Measurements from ENCODE around the gene WNT8A.

DNA sequence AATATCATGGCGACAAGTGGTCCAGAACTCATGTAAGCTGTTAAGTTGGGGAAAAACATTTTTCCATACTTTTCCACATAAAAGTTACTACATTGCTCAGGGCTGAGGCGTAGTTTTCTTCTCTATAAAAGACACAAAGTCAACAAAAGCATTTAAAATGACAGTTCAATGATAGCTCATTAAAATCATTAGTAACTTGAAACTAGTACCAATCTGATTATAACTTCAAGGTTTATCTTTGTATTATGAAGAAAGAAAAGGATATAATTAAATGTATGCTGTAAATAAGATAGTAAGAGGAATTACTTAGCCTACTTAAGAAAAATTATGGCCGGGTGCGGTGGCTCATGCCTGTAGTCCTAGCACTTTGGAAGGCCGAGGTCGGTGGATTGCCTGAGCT is 45.5 kb downstream of the WNT8A start:
- TF ChIP-seq, protein P1, sequence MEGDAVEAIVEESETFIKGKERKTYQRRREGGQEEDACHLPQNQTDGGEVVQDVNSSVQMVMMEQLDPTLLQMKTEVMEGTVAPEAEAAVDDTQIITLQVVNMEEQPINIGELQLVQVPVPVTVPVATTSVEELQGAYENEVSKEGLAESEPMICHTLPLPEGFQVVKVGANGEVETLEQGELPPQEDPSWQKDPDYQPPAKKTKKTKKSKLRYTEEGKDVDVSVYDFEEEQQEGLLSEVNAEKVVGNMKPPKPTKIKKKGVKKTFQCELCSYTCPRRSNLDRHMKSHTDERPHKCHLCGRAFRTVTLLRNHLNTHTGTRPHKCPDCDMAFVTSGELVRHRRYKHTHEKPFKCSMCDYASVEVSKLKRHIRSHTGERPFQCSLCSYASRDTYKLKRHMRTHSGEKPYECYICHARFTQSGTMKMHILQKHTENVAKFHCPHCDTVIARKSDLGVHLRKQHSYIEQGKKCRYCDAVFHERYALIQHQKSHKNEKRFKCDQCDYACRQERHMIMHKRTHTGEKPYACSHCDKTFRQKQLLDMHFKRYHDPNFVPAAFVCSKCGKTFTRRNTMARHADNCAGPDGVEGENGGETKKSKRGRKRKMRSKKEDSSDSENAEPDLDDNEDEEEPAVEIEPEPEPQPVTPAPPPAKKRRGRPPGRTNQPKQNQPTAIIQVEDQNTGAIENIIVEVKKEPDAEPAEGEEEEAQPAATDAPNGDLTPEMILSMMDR (IDR thresholded peaks at IDR 0.05): no peak
- no peak for TF ChIP-seq POLR2A (IDR thresholded peaks at IDR 0.05)

Measured in transverse colon (tissue), 3 donors.